Activated CD8-positive, alpha-beta memory T cell treated with anti-CD3 and anti-CD28 coated beads for 36 hours (primary cell): ENCODE data around the gene TRIM21. TPM values are rescaled to one million over a fixed set of nuclear protein-coding genes. Genes with fewer than 3 reads are reported as not detected.

Source experiments
- total RNA-seq, 2 experiments: library from RNA; stranded (reverse); gene quantifications; one replicate each; pipeline ENCODE4 v1.2.3, GENCODE V29; 2021

TRIM21 gene
- total RNA-seq, 2 experiments from 2014 or later: 20.9 to 22.6 TPM

Other genes starting within 250 kb of the TRIM21 start
- gene OR52B4, start 25.3 kb downstream of the TRIM21 start, total RNA-seq: not detected
- gene OR52K2, start 55.6 kb upstream of the TRIM21 start, total RNA-seq: not detected
- gene OR52K1, start 88.9 kb upstream of the TRIM21 start, total RNA-seq: not detected
- gene OR52M1, start 151.5 kb upstream of the TRIM21 start, total RNA-seq: not detected
- not detected for gene OR52I2, start 188.0 kb upstream of the TRIM21 start, total RNA-seq
- gene OR52I1, start 200.3 kb upstream of the TRIM21 start, total RNA-seq: not detected
- 10 to 100 TPM in 1 of 2 experiments, 1 to 10 TPM in 1; 9.8 to 10.2 TPM for gene TRIM68, start 214.5 kb upstream of the TRIM21 start, total RNA-seq
- gene OR51D1, start 243.8 kb upstream of the TRIM21 start, total RNA-seq: not detected